ENCODE measurements around the gene SMIM36. TPM values are rescaled to one million over a fixed set of nuclear protein-coding genes. Genes with fewer than 3 reads are reported as not detected.

The SMIM36 gene
- total and polyA plus RNA-seq, 10 of the 15 experiments (the other 5 are each of a cell fraction or from before 2014, with no cell fraction given), result not detected

DNA sequence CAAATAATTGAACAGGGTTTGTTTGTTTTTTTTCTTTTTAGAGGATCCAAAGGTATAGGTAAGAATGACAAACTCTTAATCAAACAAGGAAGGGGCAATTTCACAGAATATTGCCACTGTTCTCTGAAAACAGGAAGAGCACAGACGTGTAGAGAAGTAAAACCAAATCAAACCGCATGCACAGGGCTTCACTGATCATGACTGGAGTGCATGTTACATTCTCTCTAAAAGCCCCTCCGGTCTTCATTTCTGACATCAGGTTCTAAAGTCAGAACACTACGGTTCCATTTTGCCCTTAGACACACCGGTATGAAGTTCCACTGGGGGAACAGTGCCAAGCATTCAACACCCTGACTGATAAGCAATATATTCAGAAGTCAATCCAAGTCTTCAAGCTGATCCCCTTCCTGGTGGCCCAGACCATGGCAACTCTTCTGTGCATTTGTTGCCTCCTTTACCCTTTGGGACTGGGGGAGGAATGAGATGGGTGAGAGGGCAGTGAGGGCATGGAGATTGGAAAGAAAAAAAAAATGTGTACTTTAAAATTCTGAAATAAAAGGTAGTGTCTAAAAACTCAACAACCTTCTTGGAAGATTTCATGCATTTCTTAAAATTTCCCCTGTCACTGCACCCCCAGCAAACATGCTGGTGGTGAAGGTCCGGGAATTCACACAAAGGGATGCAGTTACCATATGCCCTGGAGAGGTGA, 91.0 kb downstream of the SMIM36 start (continued):
- TF ChIP-seq RELB (IDR thresholded peaks at IDR 0.05; ENCODE audit: low read depth) (peak; percentile 50; the same call in 1 of the 2 replicates), ZNF24 (IDR thresholded peaks at IDR 0.05) (no peak), EED (IDR thresholded peaks at IDR 0.05; ENCODE audit: low read depth) (0 out of 2 replicates have a peak, but pooled peaks have one; percentile 24), NFYA (IDR thresholded peaks at IDR 0.05; ENCODE audit: borderline replicate concordance, low read depth, low read length) (no peak), EGR1 (IDR thresholded peaks at IDR 0.05; ENCODE audit: borderline replicate concordance in 1 of 2, low read depth in 2 of 2, low read length in 2 of 2) (no peak), TAF1 (IDR thresholded peaks at IDR 0.05; ENCODE audit: borderline replicate concordance, low read depth, low read length) (peak; percentile 42; the same call in 1 of the 2 replicates), STAT1 (conservative IDR thresholded peaks at IDR 0.05) (0 out of 2 replicates have a peak, but pooled peaks have one; percentile 48), PAX8 (IDR thresholded peaks at IDR 0.05) (no peak), HDAC2 (IDR thresholded peaks at IDR 0.05) (no peak), MTA2 (IDR thresholded peaks at IDR 0.05; ENCODE audit: low read depth) (no peak), EZH2 (IDR thresholded peaks at IDR 0.05; ENCODE audit: borderline replicate concordance, control insufficient read depth, low read depth, low read length) (no peak), BHLHE40 (IDR thresholded peaks at IDR 0.05; ENCODE audit: borderline replicate concordance in 1 of 2, low read depth in 2 of 2, low read length in 1 of 2) (peak in 1 of 2 experiments; percentile 34; a peak in 1 of 4 replicates), NBN (IDR thresholded peaks at IDR 0.05) (peak; percentile 78; the same call in 1 of the 2 replicates), FOS (IDR thresholded peaks at IDR 0.05; ENCODE audit: borderline replicate concordance, extremely low read depth, insufficient read length) (no peak)
- TF ChIP-seq, protein P1, sequence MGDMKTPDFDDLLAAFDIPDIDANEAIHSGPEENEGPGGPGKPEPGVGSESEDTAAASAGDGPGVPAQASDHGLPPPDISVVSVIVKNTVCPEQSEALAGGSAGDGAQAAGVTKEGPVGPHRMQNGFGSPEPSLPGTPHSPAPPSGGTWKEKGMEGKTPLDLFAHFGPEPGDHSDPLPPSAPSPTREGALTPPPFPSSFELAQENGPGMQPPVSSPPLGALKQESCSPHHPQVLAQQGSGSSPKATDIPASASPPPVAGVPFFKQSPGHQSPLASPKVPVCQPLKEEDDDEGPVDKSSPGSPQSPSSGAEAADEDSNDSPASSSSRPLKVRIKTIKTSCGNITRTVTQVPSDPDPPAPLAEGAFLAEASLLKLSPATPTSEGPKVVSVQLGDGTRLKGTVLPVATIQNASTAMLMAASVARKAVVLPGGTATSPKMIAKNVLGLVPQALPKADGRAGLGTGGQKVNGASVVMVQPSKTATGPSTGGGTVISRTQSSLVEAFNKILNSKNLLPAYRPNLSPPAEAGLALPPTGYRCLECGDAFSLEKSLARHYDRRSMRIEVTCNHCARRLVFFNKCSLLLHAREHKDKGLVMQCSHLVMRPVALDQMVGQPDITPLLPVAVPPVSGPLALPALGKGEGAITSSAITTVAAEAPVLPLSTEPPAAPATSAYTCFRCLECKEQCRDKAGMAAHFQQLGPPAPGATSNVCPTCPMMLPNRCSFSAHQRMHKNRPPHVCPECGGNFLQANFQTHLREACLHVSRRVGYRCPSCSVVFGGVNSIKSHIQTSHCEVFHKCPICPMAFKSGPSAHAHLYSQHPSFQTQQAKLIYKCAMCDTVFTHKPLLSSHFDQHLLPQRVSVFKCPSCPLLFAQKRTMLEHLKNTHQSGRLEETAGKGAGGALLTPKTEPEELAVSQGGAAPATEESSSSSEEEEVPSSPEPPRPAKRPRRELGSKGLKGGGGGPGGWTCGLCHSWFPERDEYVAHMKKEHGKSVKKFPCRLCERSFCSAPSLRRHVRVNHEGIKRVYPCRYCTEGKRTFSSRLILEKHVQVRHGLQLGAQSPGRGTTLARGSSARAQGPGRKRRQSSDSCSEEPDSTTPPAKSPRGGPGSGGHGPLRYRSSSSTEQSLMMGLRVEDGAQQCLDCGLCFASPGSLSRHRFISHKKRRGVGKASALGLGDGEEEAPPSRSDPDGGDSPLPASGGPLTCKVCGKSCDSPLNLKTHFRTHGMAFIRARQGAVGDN (IDR thresholded peaks at IDR 0.05), result peak; percentile 53; the same call in 1 of the 2 replicates
- TF ChIP-seq, protein P2, sequence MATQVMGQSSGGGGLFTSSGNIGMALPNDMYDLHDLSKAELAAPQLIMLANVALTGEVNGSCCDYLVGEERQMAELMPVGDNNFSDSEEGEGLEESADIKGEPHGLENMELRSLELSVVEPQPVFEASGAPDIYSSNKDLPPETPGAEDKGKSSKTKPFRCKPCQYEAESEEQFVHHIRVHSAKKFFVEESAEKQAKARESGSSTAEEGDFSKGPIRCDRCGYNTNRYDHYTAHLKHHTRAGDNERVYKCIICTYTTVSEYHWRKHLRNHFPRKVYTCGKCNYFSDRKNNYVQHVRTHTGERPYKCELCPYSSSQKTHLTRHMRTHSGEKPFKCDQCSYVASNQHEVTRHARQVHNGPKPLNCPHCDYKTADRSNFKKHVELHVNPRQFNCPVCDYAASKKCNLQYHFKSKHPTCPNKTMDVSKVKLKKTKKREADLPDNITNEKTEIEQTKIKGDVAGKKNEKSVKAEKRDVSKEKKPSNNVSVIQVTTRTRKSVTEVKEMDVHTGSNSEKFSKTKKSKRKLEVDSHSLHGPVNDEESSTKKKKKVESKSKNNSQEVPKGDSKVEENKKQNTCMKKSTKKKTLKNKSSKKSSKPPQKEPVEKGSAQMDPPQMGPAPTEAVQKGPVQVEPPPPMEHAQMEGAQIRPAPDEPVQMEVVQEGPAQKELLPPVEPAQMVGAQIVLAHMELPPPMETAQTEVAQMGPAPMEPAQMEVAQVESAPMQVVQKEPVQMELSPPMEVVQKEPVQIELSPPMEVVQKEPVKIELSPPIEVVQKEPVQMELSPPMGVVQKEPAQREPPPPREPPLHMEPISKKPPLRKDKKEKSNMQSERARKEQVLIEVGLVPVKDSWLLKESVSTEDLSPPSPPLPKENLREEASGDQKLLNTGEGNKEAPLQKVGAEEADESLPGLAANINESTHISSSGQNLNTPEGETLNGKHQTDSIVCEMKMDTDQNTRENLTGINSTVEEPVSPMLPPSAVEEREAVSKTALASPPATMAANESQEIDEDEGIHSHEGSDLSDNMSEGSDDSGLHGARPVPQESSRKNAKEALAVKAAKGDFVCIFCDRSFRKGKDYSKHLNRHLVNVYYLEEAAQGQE (IDR thresholded peaks at IDR 0.05; ENCODE audit: low read depth, low read length), result no peak
- TF ChIP-seq, protein P3, sequence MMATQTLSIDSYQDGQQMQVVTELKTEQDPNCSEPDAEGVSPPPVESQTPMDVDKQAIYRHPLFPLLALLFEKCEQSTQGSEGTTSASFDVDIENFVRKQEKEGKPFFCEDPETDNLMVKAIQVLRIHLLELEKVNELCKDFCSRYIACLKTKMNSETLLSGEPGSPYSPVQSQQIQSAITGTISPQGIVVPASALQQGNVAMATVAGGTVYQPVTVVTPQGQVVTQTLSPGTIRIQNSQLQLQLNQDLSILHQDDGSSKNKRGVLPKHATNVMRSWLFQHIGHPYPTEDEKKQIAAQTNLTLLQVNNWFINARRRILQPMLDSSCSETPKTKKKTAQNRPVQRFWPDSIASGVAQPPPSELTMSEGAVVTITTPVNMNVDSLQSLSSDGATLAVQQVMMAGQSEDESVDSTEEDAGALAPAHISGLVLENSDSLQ (IDR thresholded peaks at IDR 0.05), result no peak
- TF ChIP-seq, protein P4, sequence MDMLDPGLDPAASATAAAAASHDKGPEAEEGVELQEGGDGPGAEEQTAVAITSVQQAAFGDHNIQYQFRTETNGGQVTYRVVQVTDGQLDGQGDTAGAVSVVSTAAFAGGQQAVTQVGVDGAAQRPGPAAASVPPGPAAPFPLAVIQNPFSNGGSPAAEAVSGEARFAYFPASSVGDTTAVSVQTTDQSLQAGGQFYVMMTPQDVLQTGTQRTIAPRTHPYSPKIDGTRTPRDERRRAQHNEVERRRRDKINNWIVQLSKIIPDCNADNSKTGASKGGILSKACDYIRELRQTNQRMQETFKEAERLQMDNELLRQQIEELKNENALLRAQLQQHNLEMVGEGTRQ (IDR thresholded peaks at IDR 0.05; ENCODE audit: borderline replicate concordance, low read depth, low read length), result no peak
